ENCODE data around the gene TCP10L. TPM values are rescaled to one million over a fixed set of nuclear protein-coding genes. Genes with fewer than 3 reads are reported as not detected.
"Not testable (repeated sequence)": the region's sequence is repeated elsewhere in the genome, so short reads cannot be mapped to it uniquely, and the experiment has no call there.

TCP10L gene
- total RNA-seq, 4 donors from 2014 or later: 0.14 to 0.79 TPM; not detected in 2

GRCh38 chr21:32547018-32547417 is 38.3 kb downstream of the TCP10L start:
- no peak for DNase-seq
- TF ChIP-seq POLR2AphosphoS5 (IDR thresholded peaks at IDR 0.05) (no peak), POLR2A (IDR thresholded peaks at IDR 0.05) (no peak), CTCF (IDR thresholded peaks at IDR 0.05) (no peak), EP300 (IDR thresholded peaks at IDR 0.05; ENCODE audit: low read depth) (no peak)
- no peak overlapping the region for H3K27ac ChIP-seq
- WGBS, 2 donors (ENCODE audit: low coverage in 1 of 2): 78 to 93% methylated on average over 1 to 4 of the region's 4 CpGs
- no peaks in the 10 kb centered on the region for H3K27me3 ChIP-seq
- in situ Hi-C loops (cut with MboI; ENCODE audit: low pct_ligation_motif_present in 1 of 4, low pct_unique_long_range_greater_than_20kb in 1 of 4, low sequenced_read_pairs in 3 of 4): no loop called here
- no peaks in the 10 kb centered on the region for H3K4me1 ChIP-seq
- intact Hi-C loops (cut with DNase I; ENCODE audit: low total_unique reads): no loop called here
- H3K4me3 ChIP-seq: no peak overlapping the region
- H3K9me3 ChIP-seq: no peaks in the 10 kb centered on the region
- H3K36me3 ChIP-seq: no peaks in the 10 kb centered on the region

GRCh38 chr21:32545948-32546441 is 39.3 kb downstream of the TCP10L start:
- in situ Hi-C loops (cut with MboI; ENCODE audit: low pct_ligation_motif_present in 1 of 4, low pct_unique_long_range_greater_than_20kb in 1 of 4, low sequenced_read_pairs in 3 of 4): no loop called here
- H3K4me1 ChIP-seq: no peaks in the 10 kb centered on the region

GRCh38 chr21:32544697-32545096 is 40.6 kb downstream of the TCP10L start:
- WGBS, 2 donors (ENCODE audit: low coverage in 1 of 2): 88 to 93% methylated on average over 4 of the region's 4 CpGs

More at GRCh38 chr21:32545948-32546441, 39.3 kb downstream of the TCP10L start:
- H3K27ac ChIP-seq: no peak overlapping the region
- WGBS, 2 donors (ENCODE audit: low coverage in 1 of 2): 87% methylated on average over 4 to 6 of the region's 6 CpGs
- H3K27me3 ChIP-seq: no peaks in the 10 kb centered on the region
- no peaks in the 10 kb centered on the region for H3K9me3 ChIP-seq
- H3K36me3 ChIP-seq: no peaks in the 10 kb centered on the region
- intact Hi-C loops (cut with DNase I; ENCODE audit: low total_unique reads): no loop called here
- H3K4me3 ChIP-seq: no peak overlapping the region
- no peak for DNase-seq
- no peak for TF ChIP-seq POLR2AphosphoS5 (IDR thresholded peaks at IDR 0.05)
- TF ChIP-seq EP300 (IDR thresholded peaks at IDR 0.05; ENCODE audit: low read depth): no peak

GRCh38 chr21:32543975-32544374 is 41.3 kb downstream of the TCP10L start:
- Histone ChIP-seq H3K27me3 (no peaks in the 10 kb centered on the region), H3K4me1 (no peaks in the 10 kb centered on the region), H3K27ac (no peak overlapping the region), H3K9me3 (no peaks in the 10 kb centered on the region), H3K4me3 (no peak overlapping the region), H3K36me3 (no peaks in the 10 kb centered on the region)
- intact Hi-C loops (cut with DNase I; ENCODE audit: low total_unique reads): no loop called here
- TF ChIP-seq POLR2AphosphoS5 (IDR thresholded peaks at IDR 0.05): no peak
- TF ChIP-seq EP300 (IDR thresholded peaks at IDR 0.05; ENCODE audit: low read depth): no peak
- TF ChIP-seq POLR2A (IDR thresholded peaks at IDR 0.05): no peak
- TF ChIP-seq CTCF (IDR thresholded peaks at IDR 0.05): no peak
- WGBS, 2 donors (ENCODE audit: low coverage in 1 of 2): 56 to 73% methylated on average over 3 of the region's 3 CpGs
- in situ Hi-C loops (cut with MboI; ENCODE audit: low pct_ligation_motif_present in 1 of 4, low pct_unique_long_range_greater_than_20kb in 1 of 4, low sequenced_read_pairs in 3 of 4): no loop called here
- DNase-seq: no peak

More at GRCh38 chr21:32544697-32545096, 40.6 kb downstream of the TCP10L start:
- no peaks in the 10 kb centered on the region for H3K9me3 ChIP-seq
- TF ChIP-seq POLR2A (IDR thresholded peaks at IDR 0.05) (no peak), POLR2AphosphoS5 (IDR thresholded peaks at IDR 0.05) (no peak), CTCF (IDR thresholded peaks at IDR 0.05) (no peak), EP300 (IDR thresholded peaks at IDR 0.05; ENCODE audit: low read depth) (no peak)
- H3K4me3 ChIP-seq: no peak overlapping the region
- H3K27ac ChIP-seq: no peak overlapping the region
- H3K36me3 ChIP-seq: no peaks in the 10 kb centered on the region
- in situ Hi-C loops (cut with MboI; ENCODE audit: low pct_ligation_motif_present in 1 of 4, low pct_unique_long_range_greater_than_20kb in 1 of 4, low sequenced_read_pairs in 3 of 4): no loop called here
- no peak for DNase-seq
- no peaks in the 10 kb centered on the region for H3K4me1 ChIP-seq
- intact Hi-C loops (cut with DNase I; ENCODE audit: low total_unique reads): no loop called here
- no peaks in the 10 kb centered on the region for H3K27me3 ChIP-seq

GRCh38 chr21:32543056-32543455 is 42.3 kb downstream of the TCP10L start:
- H3K4me1 ChIP-seq; H3K36me3 ChIP-seq; DNase-seq; H3K4me3 ChIP-seq; H3K9me3 ChIP-seq; H3K27ac ChIP-seq; in situ Hi-C loops (cut with MboI; ENCODE audit: low pct_ligation_motif_present in 1 of 4, low pct_unique_long_range_greater_than_20kb in 1 of 4, low sequenced_read_pairs in 3 of 4); H3K27me3 ChIP-seq; intact Hi-C loops (cut with DNase I; ENCODE audit: low total_unique reads): not testable (repeated sequence)
- WGBS, 2 donors (ENCODE audit: low coverage in 1 of 2): 100% methylated on average over 1 of the region's 2 CpGs; no CpG with 5 or more reads in 1 of the 2 donors

Data from transverse colon (tissue), 4 donors.